Measurements from ENCODE around the gene TMEM205. TPM values are rescaled to one million over a fixed set of nuclear protein-coding genes. Genes with fewer than 3 reads are reported as not detected.

TMEM205 gene
- total and polyA plus RNA-seq, 2 of the 13 experiments (the other 11 are each of a cell fraction or from before 2014, with no cell fraction given): 45.5 to 98.7 TPM

DNA sequence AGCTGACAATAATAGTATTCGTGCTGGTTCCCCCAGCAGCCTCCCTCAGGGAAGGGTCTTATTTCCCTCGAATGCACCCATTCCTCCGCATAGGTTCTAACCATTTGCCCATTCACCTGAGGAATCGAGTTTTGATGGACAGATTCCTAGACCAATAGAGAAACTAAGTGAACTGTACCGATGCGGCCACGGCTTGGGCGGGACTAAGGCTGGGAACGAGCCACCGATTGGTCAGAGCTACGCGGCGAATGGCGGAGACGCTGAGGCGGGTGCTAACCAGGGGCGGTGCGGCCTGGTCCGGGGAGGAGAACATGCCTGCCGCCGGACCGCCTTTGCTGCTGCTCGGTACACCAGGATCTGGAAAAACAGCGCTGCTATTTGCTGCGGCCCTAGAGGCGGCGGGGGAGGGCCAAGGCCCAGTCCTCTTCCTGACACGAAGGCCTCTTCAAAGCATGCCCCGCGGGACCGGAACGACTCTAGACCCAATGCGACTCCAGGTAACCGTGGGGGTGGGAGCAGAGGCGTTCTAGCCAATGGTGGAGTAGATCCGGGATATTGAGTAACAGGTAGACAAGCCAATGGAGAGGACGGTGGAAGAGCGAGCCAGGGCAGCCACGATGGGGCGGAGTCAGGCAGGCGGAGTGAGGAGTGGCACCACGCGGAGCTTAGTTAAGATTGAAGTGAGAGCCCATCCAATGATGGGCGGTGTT lies 28.5 kb upstream of the TMEM205 start, which contains the start of gene SWSAP1 (continued):
- TF ChIP-seq KLF13 (CRISPR knock-in tag; IDR thresholded peaks at IDR 0.05): no peak
- peak; percentile 72 for TF ChIP-seq CREM (IDR thresholded peaks at IDR 0.05)
- no peak for TF ChIP-seq CREM (CRISPR knock-in tag; IDR thresholded peaks at IDR 0.05)
- peak; percentile 37; the same call in 1 of the 2 replicates for TF ChIP-seq AHR (CRISPR knock-in tag; IDR thresholded peaks at IDR 0.05)
- TF ChIP-seq KDM6A (CRISPR knock-in tag; IDR thresholded peaks at IDR 0.05; ENCODE audit: low read depth): no peak
- TF ChIP-seq, protein P1, sequence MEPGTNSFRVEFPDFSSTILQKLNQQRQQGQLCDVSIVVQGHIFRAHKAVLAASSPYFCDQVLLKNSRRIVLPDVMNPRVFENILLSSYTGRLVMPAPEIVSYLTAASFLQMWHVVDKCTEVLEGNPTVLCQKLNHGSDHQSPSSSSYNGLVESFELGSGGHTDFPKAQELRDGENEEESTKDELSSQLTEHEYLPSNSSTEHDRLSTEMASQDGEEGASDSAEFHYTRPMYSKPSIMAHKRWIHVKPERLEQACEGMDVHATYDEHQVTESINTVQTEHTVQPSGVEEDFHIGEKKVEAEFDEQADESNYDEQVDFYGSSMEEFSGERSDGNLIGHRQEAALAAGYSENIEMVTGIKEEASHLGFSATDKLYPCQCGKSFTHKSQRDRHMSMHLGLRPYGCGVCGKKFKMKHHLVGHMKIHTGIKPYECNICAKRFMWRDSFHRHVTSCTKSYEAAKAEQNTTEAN (CRISPR knock-in tag; conservative IDR thresholded peaks at IDR 0.05): 0 out of 2 replicates have a peak, but pooled peaks have one; percentile 30
- TF ChIP-seq SP2 (CRISPR knock-in tag; IDR thresholded peaks at IDR 0.05): peak; percentile 96
- peak; percentile 82 for TF ChIP-seq ZEB1 (IDR thresholded peaks at IDR 0.05; ENCODE audit: insufficient replicate concordance, low read depth)
- TF ChIP-seq PRPF4 (IDR thresholded peaks at IDR 0.05; ENCODE audit: low read depth, low read length, poor library complexity, severe bottlenecking): no peak
- peak; percentile 42; the same call in 1 of the 2 replicates for TF ChIP-seq RAD21 (CRISPR knock-in tag; IDR thresholded peaks at IDR 0.05)
- TF ChIP-seq, protein P2, sequence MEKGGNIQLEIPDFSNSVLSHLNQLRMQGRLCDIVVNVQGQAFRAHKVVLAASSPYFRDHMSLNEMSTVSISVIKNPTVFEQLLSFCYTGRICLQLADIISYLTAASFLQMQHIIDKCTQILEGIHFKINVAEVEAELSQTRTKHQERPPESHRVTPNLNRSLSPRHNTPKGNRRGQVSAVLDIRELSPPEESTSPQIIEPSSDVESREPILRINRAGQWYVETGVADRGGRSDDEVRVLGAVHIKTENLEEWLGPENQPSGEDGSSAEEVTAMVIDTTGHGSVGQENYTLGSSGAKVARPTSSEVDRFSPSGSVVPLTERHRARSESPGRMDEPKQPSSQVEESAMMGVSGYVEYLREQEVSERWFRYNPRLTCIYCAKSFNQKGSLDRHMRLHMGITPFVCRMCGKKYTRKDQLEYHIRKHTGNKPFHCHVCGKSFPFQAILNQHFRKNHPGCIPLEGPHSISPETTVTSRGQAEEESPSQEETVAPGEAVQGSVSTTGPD (CRISPR knock-in tag; IDR thresholded peaks at IDR 0.05): no peak
- TF ChIP-seq SOX5 (CRISPR knock-in tag; IDR thresholded peaks at IDR 0.05; ENCODE audit: borderline replicate concordance): peak; percentile 57
- peak; percentile 17 for TF ChIP-seq ZNF331 (CRISPR knock-in tag; IDR thresholded peaks at IDR 0.05)
- TF ChIP-seq, protein P3, sequence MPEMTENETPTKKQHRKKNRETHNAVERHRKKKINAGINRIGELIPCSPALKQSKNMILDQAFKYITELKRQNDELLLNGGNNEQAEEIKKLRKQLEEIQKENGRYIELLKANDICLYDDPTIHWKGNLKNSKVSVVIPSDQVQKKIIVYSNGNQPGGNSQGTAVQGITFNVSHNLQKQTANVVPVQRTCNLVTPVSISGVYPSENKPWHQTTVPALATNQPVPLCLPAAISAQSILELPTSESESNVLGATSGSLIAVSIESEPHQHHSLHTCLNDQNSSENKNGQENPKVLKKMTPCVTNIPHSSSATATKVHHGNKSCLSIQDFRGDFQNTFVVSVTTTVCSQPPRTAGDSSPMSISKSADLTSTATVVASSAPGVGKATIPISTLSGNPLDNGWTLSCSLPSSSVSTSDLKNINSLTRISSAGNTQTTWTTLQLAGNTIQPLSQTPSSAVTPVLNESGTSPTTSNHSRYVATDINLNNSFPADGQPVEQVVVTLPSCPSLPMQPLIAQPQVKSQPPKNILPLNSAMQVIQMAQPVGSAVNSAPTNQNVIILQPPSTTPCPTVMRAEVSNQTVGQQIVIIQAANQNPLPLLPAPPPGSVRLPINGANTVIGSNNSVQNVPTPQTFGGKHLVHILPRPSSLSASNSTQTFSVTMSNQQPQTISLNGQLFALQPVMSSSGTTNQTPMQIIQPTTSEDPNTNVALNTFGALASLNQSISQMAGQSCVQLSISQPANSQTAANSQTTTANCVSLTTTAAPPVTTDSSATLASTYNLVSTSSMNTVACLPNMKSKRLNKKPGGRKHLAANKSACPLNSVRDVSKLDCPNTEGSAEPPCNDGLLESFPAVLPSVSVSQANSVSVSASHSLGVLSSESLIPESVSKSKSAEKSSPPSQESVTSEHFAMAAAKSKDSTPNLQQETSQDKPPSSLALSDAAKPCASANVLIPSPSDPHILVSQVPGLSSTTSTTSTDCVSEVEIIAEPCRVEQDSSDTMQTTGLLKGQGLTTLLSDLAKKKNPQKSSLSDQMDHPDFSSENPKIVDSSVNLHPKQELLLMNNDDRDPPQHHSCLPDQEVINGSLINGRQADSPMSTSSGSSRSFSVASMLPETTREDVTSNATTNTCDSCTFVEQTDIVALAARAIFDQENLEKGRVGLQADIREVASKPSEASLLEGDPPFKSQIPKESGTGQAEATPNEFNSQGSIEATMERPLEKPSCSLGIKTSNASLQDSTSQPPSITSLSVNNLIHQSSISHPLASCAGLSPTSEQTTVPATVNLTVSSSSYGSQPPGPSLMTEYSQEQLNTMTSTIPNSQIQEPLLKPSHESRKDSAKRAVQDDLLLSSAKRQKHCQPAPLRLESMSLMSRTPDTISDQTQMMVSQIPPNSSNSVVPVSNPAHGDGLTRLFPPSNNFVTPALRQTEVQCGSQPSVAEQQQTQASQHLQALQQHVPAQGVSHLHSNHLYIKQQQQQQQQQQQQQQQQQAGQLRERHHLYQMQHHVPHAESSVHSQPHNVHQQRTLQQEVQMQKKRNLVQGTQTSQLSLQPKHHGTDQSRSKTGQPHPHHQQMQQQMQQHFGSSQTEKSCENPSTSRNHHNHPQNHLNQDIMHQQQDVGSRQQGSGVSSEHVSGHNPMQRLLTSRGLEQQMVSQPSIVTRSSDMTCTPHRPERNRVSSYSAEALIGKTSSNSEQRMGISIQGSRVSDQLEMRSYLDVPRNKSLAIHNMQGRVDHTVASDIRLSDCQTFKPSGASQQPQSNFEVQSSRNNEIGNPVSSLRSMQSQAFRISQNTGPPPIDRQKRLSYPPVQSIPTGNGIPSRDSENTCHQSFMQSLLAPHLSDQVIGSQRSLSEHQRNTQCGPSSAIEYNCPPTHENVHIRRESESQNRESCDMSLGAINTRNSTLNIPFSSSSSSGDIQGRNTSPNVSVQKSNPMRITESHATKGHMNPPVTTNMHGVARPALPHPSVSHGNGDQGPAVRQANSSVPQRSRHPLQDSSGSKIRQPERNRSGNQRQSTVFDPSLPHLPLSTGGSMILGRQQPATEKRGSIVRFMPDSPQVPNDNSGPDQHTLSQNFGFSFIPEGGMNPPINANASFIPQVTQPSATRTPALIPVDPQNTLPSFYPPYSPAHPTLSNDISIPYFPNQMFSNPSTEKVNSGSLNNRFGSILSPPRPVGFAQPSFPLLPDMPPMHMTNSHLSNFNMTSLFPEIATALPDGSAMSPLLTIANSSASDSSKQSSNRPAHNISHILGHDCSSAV (CRISPR knock-in tag; IDR thresholded peaks at IDR 0.05; ENCODE audit: borderline replicate concordance): no peak
- peak; percentile 86 for TF ChIP-seq RBFOX2 (IDR thresholded peaks at IDR 0.05; ENCODE audit: low read depth, low read length)
- no peak for TF ChIP-seq ZNF260 (CRISPR knock-in tag; IDR thresholded peaks at IDR 0.05; ENCODE audit: borderline replicate concordance, low read depth)
- TF ChIP-seq ZNF282 (IDR thresholded peaks at IDR 0.05; ENCODE audit: partially characterized antibody): no peak
- peak; percentile 56; the same call in 1 of the 2 replicates for TF ChIP-seq PHF21A (CRISPR knock-in tag; IDR thresholded peaks at IDR 0.05)
- no peak for TF ChIP-seq NCOA1 (CRISPR knock-in tag; IDR thresholded peaks at IDR 0.05)
- no peak for TF ChIP-seq BRCA1 (CRISPR knock-in tag; IDR thresholded peaks at IDR 0.05)
- no peak for TF ChIP-seq SMARCC2 (IDR thresholded peaks at IDR 0.05)
